HFFc6 (cell line): Measurements from ENCODE around the gene PFKFB3. TPM values are rescaled to one million over a fixed set of nuclear protein-coding genes. Genes with fewer than 3 reads are reported as not detected.
"Not testable (repeated sequence)": the region's sequence is repeated elsewhere in the genome, so short reads cannot be mapped to it uniquely, and the experiment has no call there.

Source experiments
- DNase-seq: peaks from one replicate; pipeline ENCODE4 v3.0.0-alpha.2; 2018
- H3K27ac Mint-ChIP-seq: 2 replicates; pipeline ENCODE4 v1.8.0; 2020; ENCODE audit warnings: mild to moderate bottlenecking, mixed read lengths
- H3K27me3 Mint-ChIP-seq: 2 replicates; pipeline ENCODE4 v1.8.0; 2021; ENCODE audit warnings: mild to moderate bottlenecking, moderate library complexity, mixed read lengths; ENCODE audit not compliant: insufficient read depth
- H3K36me3 Mint-ChIP-seq: 2 replicates; pipeline ENCODE4 v1.8.0; 2021; ENCODE audit warnings: low read depth, mixed read lengths
- H3K4me1 Mint-ChIP-seq: 2 replicates; pipeline ENCODE4 v1.8.0; 2020; ENCODE audit warnings: low read depth, mixed read lengths
- H3K4me3 Mint-ChIP-seq: 2 replicates; pipeline ENCODE4 v1.8.0; 2020; ENCODE audit warnings: mild to moderate bottlenecking, moderate library complexity, mixed read lengths
- H3K9me3 Mint-ChIP-seq: 2 replicates; pipeline ENCODE4 v1.8.0; 2020; ENCODE audit warnings: mild to moderate bottlenecking, mixed read lengths
- total RNA-seq, 6 experiments: library from RNA; stranded (reverse); fragmentation: NEBNext Ultra II Directional; extraction: Animal tissue kit (Norgen Biotek cat#: 25700); gene quantifications; 2 replicates in 1 of 6; 3 replicates in 5 of 6; pipeline ENCODE4 v1.2.3, GENCODE V29; 2021
- TF ChIP-seq, protein P1 (sequence below): fragments of 200-600 bp; sonication (generic); IDR thresholded peaks from 2 replicates; pipeline ENCODE4 v1.5.0; 2021; ENCODE audit warnings: antibody characterized with exemption, mild to moderate bottlenecking

Gene PFKFB3
- total RNA-seq, 6 experiments from 2014 or later, result 25.4 to 34.6 (median 28.7) TPM

DNA sequence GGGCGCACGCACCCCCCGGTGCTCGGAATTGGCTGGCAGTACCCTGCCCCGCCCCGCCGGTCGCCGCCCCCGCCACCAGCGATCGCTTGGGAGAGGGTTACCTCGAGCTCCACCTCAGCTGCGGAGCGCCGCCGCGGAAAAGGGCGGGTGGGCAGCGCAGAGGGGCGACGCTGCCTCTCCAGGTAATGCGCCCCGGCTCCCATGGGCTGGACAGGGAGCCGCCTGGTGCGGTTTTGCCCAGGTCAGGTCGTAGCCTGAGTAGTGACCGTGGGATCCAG is 1.3 kb downstream of the PFKFB3 start:
- H3K27me3 Mint-ChIP-seq, result no peaks in the 10 kb centered on the region; the same call in none of the 2 replicates
- TF ChIP-seq, protein P1, sequence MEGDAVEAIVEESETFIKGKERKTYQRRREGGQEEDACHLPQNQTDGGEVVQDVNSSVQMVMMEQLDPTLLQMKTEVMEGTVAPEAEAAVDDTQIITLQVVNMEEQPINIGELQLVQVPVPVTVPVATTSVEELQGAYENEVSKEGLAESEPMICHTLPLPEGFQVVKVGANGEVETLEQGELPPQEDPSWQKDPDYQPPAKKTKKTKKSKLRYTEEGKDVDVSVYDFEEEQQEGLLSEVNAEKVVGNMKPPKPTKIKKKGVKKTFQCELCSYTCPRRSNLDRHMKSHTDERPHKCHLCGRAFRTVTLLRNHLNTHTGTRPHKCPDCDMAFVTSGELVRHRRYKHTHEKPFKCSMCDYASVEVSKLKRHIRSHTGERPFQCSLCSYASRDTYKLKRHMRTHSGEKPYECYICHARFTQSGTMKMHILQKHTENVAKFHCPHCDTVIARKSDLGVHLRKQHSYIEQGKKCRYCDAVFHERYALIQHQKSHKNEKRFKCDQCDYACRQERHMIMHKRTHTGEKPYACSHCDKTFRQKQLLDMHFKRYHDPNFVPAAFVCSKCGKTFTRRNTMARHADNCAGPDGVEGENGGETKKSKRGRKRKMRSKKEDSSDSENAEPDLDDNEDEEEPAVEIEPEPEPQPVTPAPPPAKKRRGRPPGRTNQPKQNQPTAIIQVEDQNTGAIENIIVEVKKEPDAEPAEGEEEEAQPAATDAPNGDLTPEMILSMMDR, result no peak
- peak overlapping the region; percentile 88 for H3K27ac Mint-ChIP-seq
- peak overlapping the region; percentile 98 for H3K4me3 Mint-ChIP-seq
- peaks cover 35% of the 10 kb centered on the region for H3K4me1 Mint-ChIP-seq
- H3K9me3 Mint-ChIP-seq, result no peaks in the 10 kb centered on the region
- no peak for DNase-seq
- H3K36me3 Mint-ChIP-seq, result no peaks in the 10 kb centered on the region

DNA sequence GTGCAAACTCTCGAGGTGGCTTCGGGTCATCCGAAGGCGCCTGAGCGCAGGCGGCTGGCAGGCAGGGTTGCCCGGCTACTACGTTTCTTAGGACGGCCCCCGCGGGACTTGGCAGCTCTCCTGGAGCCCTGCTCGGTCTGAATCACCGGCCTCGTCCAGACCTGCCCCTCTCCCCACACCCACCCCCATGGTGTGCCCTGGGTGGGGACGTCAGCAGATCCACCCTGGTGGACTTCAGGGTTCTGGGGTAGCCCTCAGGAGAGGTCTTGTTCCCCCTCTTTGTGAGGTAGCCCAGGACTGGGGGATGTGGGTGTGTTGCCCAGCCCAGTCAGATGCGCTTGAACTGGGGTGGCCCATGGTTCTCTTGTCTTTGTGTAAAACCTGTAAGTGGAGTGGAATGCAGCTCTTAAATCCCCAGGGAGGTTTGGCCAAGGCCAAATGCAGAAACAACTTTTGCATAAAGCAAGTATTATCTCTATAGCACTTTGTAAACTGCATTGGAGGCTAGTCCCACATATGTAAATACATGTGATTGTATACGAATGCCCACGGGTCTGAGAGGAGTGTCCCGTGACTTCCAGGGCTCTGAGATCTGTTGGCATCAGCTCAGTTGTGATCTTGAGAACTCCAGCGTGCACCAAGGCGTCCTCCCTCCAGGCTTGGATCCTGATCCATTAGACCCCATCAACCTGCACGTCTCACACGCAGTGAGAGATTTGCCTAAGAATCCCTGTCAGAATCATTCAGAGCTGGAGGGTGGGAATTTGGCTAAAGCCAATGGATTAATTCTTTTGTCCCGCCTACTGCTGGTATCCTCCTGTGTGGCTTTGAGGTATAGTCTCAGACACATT is 1.8 kb downstream of the PFKFB3 start:
- H3K27me3 Mint-ChIP-seq, result no peaks in the 10 kb centered on the region; the same call in none of the 2 replicates
- no peaks in the 10 kb centered on the region for H3K9me3 Mint-ChIP-seq
- H3K27ac Mint-ChIP-seq, result peak overlapping the region; percentile 86
- TF ChIP-seq, protein P1, result no peak
- DNase-seq, result peak; percentile 73
- peak overlapping the region; percentile 98 for H3K4me3 Mint-ChIP-seq
- H3K4me1 Mint-ChIP-seq, result peaks cover 37% of the 10 kb centered on the region
- no peaks in the 10 kb centered on the region for H3K36me3 Mint-ChIP-seq

DNA sequence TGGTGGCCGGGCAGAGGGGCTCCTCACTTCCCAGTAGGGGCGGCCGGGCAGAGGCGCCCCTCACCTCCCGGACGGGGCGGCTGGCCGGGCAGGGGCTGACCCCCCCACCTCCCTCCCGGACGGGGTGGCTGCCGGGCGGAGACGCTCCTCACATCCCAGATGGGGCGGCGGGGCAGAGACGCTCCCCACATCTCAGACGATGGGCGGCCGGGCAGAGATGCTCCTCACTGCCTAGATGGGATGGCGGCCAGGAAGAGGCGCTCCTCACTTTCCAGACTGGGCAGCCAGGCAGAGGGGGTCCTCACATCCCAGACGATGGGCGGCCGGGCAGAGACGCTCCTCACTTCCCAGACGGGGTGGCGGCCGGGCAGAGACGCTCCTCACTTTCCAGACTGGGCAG is 3.8 kb downstream of the PFKFB3 start:
- not testable (repeated sequence) for H3K9me3 Mint-ChIP-seq, H3K27me3 Mint-ChIP-seq, DNase-seq, H3K27ac Mint-ChIP-seq, H3K4me3 Mint-ChIP-seq, H3K36me3 Mint-ChIP-seq
- H3K4me1 Mint-ChIP-seq, result peaks cover 38% of the 10 kb centered on the region

DNA sequence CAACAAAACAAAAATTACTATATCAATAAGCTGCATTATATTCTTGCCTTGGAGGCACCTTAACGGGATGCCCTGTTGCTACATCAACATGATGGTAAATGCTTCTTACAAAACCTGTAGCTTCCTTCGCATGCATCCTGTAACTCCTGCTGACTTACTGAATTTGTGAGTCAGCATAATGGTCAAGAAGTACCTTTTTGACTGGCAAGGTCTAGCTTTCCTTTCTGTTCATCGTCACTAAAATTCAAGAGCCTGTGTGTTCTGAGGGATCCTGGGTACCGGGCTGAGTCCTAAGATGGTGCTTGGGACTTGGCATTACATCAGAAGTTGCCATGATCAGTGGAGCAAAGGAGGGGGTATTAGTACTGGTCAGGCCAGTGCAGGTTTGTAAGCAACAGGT is 4.9 kb downstream of the PFKFB3 start:
- Mint-ChIP-seq H3K27me3 (no peaks in the 10 kb centered on the region; the same call in none of the 2 replicates), H3K9me3 (no peaks in the 10 kb centered on the region), H3K27ac (peak overlapping the region; percentile 30), H3K4me1 (peaks cover 36% of the 10 kb centered on the region), H3K36me3 (no peaks in the 10 kb centered on the region), H3K4me3 (no peak overlapping the region)
- DNase-seq, result no peak
- TF ChIP-seq, protein P1, result no peak

DNA sequence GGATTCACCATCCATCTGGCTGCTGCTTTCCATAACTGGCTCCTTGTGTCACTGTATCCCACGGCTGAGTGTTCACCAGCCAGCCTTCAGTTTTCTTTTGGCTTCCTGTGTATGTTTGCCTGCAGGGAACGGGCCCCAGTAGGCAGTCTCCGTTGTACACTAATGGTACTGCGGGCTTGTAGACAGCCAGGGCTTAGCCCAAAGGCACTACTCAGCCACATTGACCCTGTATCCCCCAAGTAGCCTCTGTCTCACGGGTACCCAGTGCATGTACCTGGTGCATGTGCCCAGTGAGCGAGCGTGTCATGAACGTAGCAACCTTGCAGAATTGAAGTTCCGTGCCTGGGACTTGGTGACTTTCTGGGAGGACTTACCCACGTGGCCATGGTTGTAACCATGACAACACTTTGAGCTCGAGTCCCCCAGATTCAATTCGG is 6.1 kb downstream of the PFKFB3 start:
- TF ChIP-seq, protein P1, result no peak
- Mint-ChIP-seq H3K4me3 (no peak overlapping the region), H3K4me1 (peaks cover 43% of the 10 kb centered on the region), H3K36me3 (peaks cover 5% of the 10 kb centered on the region), H3K27ac (no peak overlapping the region), H3K27me3 (no peaks in the 10 kb centered on the region; the same call in none of the 2 replicates), H3K9me3 (no peaks in the 10 kb centered on the region)
- DNase-seq, result no peak

DNA sequence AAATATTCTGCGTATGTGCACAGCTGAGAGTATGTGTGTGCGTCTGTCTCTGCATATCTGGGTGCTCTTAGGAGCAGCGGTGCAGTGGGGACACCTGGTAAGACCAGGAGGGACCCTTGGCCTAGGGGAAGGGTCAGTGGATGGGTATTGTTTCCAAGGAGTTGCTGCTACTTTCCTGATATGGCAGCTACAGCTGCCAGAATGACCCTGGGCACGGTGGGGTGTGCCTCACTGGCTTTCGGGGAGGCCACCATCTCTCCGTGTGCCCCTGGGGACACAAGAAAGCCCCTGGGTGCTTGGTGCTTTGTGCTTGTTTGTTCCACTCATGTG is 8.6 kb downstream of the PFKFB3 start:
- Mint-ChIP-seq H3K4me1 (peaks cover 34% of the 10 kb centered on the region), H3K9me3 (no peaks in the 10 kb centered on the region), H3K36me3 (peaks cover 11% of the 10 kb centered on the region), H3K27me3 (no peaks in the 10 kb centered on the region; the same call in none of the 2 replicates), H3K4me3 (no peak overlapping the region), H3K27ac (no peak overlapping the region; the same call in 1 of the 2 replicates)
- DNase-seq, result no peak
- TF ChIP-seq, protein P1, result no peak
